ENCODE measurements around the gene DMBX1.

The DMBX1 gene

DNA sequence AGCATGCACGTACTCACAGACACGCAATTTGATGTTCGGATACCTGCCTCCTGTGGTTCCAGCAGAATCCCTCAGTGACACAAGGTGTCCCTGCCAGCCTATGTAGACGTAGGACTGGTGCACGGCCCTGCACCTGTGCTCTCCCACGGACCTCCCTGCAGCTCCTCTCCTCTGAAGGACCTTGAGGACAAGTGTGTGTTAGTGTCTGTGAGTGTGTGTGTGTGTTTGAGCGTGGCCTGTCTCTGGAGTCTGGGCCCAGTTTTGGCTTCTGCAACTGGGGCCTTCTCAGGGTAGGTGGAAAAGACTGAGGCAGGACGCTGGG, 22.5 kb upstream of the DMBX1 start:
- H3K9me3 ChIP-seq (ENCODE audit: control extremely low read depth in 1 of 5, control insufficient read depth in 4 of 5, insufficient read depth in 2 of 5, low read depth in 1 of 5, low read length in 4 of 5), result no peaks in the 10 kb centered on the region
- H3K27me3 ChIP-seq (replicated peaks in 2 of 5; ENCODE audit: control insufficient read depth in 4 of 5, insufficient read depth in 5 of 5, low read length in 4 of 5), result peaks cover 12 to 79% (median 28%) of the 10 kb centered on the region in 5 experiments
- H3K4me1 ChIP-seq (ENCODE audit: control extremely low read depth in 1 of 4, control insufficient read depth in 4 of 4, insufficient read depth in 4 of 4, low read length in 3 of 4), result peaks cover 0 to 9% (median 7%) of the 10 kb centered on the region in 4 experiments
- POLR2A ChIA-PET, result no interaction called here
- CTCF ChIA-PET, result no interaction called here
- no peaks in the 10 kb centered on the region for H3K36me3 ChIP-seq (ENCODE audit: control insufficient read depth in 4 of 4, insufficient read depth in 4 of 4, low read length in 3 of 4)
- H3K4me3 ChIP-seq (ENCODE audit: control insufficient read depth in 1 of 7, extremely low read depth in 1 of 7, insufficient read depth in 4 of 7, low read depth in 2 of 7, low read length in 6 of 7), result peak overlapping the region in 4 of 7 experiments; percentile 32 to 70 (median 64)
- no peak overlapping the region for H3K27ac ChIP-seq (ENCODE audit: insufficient read depth in 1 of 2, low read depth in 1 of 2, low read length in 2 of 2, poor library complexity in 1 of 2, severe bottlenecking in 2 of 2)
- WGBS (ENCODE audit: insufficient coverage), result 50% methylated on average over 6 of the region's 8 CpGs
- DNase-seq, result no peak

DNA sequence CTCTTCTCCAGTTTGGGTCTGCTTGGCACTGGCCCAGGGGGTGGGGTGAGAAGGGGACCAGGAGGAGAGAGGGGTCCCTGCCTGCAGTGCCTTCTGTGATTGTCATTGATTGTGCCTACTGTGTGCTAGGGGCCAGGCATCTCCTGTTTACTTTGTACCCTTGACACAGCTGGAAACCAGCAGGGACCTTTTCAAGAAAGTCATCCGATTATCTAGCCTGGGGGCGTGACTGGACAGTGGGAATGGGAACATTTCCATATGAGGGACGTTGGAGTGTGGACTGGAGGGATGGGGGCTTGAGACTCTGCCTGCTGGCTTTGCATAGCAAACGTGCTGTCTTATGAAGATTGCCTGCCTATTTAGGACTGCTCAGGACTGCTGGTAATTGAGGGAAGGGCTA, 19.8 kb upstream of the DMBX1 start:
- DNase-seq, result no peak
- Histone ChIP-seq H3K36me3 (ENCODE audit: control insufficient read depth in 4 of 4, insufficient read depth in 4 of 4, low read length in 3 of 4) (no peaks in the 10 kb centered on the region), H3K4me3 (ENCODE audit: control insufficient read depth in 1 of 7, extremely low read depth in 1 of 7, insufficient read depth in 4 of 7, low read depth in 2 of 7, low read length in 6 of 7) (no peak overlapping the region), H3K4me1 (ENCODE audit: control extremely low read depth in 1 of 4, control insufficient read depth in 4 of 4, insufficient read depth in 4 of 4, low read length in 3 of 4) (peaks cover 0 to 9% (median 7%) of the 10 kb centered on the region in 4 experiments), H3K9me3 (ENCODE audit: control extremely low read depth in 1 of 5, control insufficient read depth in 4 of 5, insufficient read depth in 2 of 5, low read depth in 1 of 5, low read length in 4 of 5) (no peaks in the 10 kb centered on the region), H3K27me3 (replicated peaks in 2 of 5; ENCODE audit: control insufficient read depth in 4 of 5, insufficient read depth in 5 of 5, low read length in 4 of 5) (peaks cover 12 to 73% (median 22%) of the 10 kb centered on the region in 5 experiments), H3K27ac (ENCODE audit: insufficient read depth in 1 of 2, low read depth in 1 of 2, low read length in 2 of 2, poor library complexity in 1 of 2, severe bottlenecking in 2 of 2) (no peak overlapping the region)
- CTCF ChIA-PET, result no interaction called here
- POLR2A ChIA-PET, result no interaction called here
- 48% methylated on average over 2 of the region's 4 CpGs for WGBS (ENCODE audit: insufficient coverage)

GRCh38 chr1:46471848-46472492, 17.7 kb upstream of the DMBX1 start:
- H3K27ac ChIP-seq (ENCODE audit: insufficient read depth in 1 of 2, low read depth in 1 of 2, low read length in 2 of 2, poor library complexity in 1 of 2, severe bottlenecking in 2 of 2), result no peak overlapping the region
- no peak overlapping the region for H3K4me3 ChIP-seq (ENCODE audit: control insufficient read depth in 1 of 7, extremely low read depth in 1 of 7, insufficient read depth in 4 of 7, low read depth in 2 of 7, low read length in 6 of 7)
- CTCF ChIA-PET, result interaction anchor here (1.4 to 1.5 kb wide), 2 partner anchors 8 to 26 kb away, joined by 3 read pairs; no protein-coding TSS in a partner anchor
- H3K9me3 ChIP-seq (ENCODE audit: control extremely low read depth in 1 of 5, control insufficient read depth in 4 of 5, insufficient read depth in 2 of 5, low read depth in 1 of 5, low read length in 4 of 5), result no peaks in the 10 kb centered on the region
- no peaks in the 10 kb centered on the region for H3K36me3 ChIP-seq (ENCODE audit: control insufficient read depth in 4 of 4, insufficient read depth in 4 of 4, low read length in 3 of 4)
- no peak for DNase-seq
- POLR2A ChIA-PET, result no interaction called here
- H3K27me3 ChIP-seq (replicated peaks in 2 of 5; ENCODE audit: control insufficient read depth in 4 of 5, insufficient read depth in 5 of 5, low read length in 4 of 5), result peaks cover 6 to 66% (median 24%) of the 10 kb centered on the region in 5 experiments
- WGBS (ENCODE audit: insufficient coverage), result 68% methylated on average over 3 of the region's 7 CpGs
- H3K4me1 ChIP-seq (ENCODE audit: control extremely low read depth in 1 of 4, control insufficient read depth in 4 of 4, insufficient read depth in 4 of 4, low read length in 3 of 4), result peaks cover 0 to 2% (median 1%) of the 10 kb centered on the region in 4 experiments

DNA sequence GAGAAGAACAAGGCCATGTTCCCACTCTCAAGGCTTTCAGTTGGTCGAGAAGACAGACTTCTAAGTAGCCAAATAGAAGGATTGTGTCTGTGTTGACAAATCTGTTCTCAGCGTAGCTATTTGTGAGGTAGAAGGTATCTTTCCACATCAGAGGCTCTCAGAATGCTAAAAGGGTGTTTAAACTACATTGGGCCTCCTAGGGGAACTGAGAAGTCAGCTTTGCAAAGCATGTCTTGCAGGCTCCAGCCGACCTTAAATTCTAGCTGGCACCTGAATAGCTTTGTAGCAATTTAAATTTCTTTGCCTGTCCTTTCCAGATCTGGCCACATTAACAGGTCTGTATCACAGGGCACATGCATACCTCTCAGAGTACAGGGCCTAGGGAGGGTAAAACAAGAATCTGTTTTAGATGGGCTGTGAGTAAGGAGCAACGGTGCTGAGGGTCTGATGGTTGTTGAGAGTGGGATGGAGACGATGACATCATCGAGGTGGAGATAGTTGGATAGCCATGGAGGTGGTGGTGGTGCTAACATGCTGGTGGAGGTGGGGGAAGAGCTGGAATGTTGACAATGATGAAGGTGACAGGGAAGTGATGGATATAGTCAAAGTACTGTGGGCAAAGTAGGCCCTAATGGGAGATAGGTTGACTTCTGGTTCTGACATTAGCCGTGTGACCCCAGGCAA, 17.0 kb upstream of the DMBX1 start:
- peaks cover under 1 to 60% (median 21%) of the 10 kb centered on the region in 5 experiments for H3K27me3 ChIP-seq (replicated peaks in 2 of 5; ENCODE audit: control insufficient read depth in 4 of 5, insufficient read depth in 5 of 5, low read length in 4 of 5)
- 80% methylated on average over 6 of the region's 7 CpGs for WGBS (ENCODE audit: insufficient coverage)
- POLR2A ChIA-PET, result no interaction called here

GRCh38 chr1:46473991-46474390, 15.6 kb upstream of the DMBX1 start:
- WGBS (ENCODE audit: insufficient coverage), result 54% methylated on average over 4 of the region's 4 CpGs
- Histone ChIP-seq H3K27me3 (replicated peaks in 2 of 5; ENCODE audit: control insufficient read depth in 4 of 5, insufficient read depth in 5 of 5, low read length in 4 of 5) (peaks cover 0 to 53% (median 24%) of the 10 kb centered on the region in 5 experiments), H3K36me3 (ENCODE audit: control insufficient read depth in 4 of 4, insufficient read depth in 4 of 4, low read length in 3 of 4) (no peaks in the 10 kb centered on the region), H3K9me3 (ENCODE audit: control extremely low read depth in 1 of 5, control insufficient read depth in 4 of 5, insufficient read depth in 2 of 5, low read depth in 1 of 5, low read length in 4 of 5) (no peaks in the 10 kb centered on the region), H3K4me1 (ENCODE audit: control extremely low read depth in 1 of 4, control insufficient read depth in 4 of 4, insufficient read depth in 4 of 4, low read length in 3 of 4) (no peaks in the 10 kb centered on the region), H3K4me3 (ENCODE audit: control insufficient read depth in 1 of 7, extremely low read depth in 1 of 7, insufficient read depth in 4 of 7, low read depth in 2 of 7, low read length in 6 of 7) (no peak overlapping the region), H3K27ac (ENCODE audit: insufficient read depth in 1 of 2, low read depth in 1 of 2, low read length in 2 of 2, poor library complexity in 1 of 2, severe bottlenecking in 2 of 2) (no peak overlapping the region)
- DNase-seq, result no peak
- POLR2A ChIA-PET, result no interaction called here
- CTCF ChIA-PET, result interaction anchor here (1.3 to 1.8 kb wide), 3 partner anchors 12 to 55 kb away, joined by 4 to 8 read pairs (median 4); no protein-coding TSS in a partner anchor

More for the DNA sequence above, 17.0 kb upstream of the DMBX1 start:
- CTCF ChIA-PET, result interaction anchor here (1.4 to 1.8 kb wide), 3 partner anchors 7 to 56 kb away, joined by 3 to 8 read pairs (median 3); no protein-coding TSS in a partner anchor
- H3K4me1 ChIP-seq (ENCODE audit: control extremely low read depth in 1 of 4, control insufficient read depth in 4 of 4, insufficient read depth in 4 of 4, low read length in 3 of 4), result no peaks in the 10 kb centered on the region
- no peak overlapping the region for H3K27ac ChIP-seq (ENCODE audit: insufficient read depth in 1 of 2, low read depth in 1 of 2, low read length in 2 of 2, poor library complexity in 1 of 2, severe bottlenecking in 2 of 2)
- no peak overlapping the region for H3K4me3 ChIP-seq (ENCODE audit: control insufficient read depth in 1 of 7, extremely low read depth in 1 of 7, insufficient read depth in 4 of 7, low read depth in 2 of 7, low read length in 6 of 7)
- DNase-seq, result no peak
- H3K9me3 ChIP-seq (ENCODE audit: control extremely low read depth in 1 of 5, control insufficient read depth in 4 of 5, insufficient read depth in 2 of 5, low read depth in 1 of 5, low read length in 4 of 5), result no peaks in the 10 kb centered on the region
- no peaks in the 10 kb centered on the region for H3K36me3 ChIP-seq (ENCODE audit: control insufficient read depth in 4 of 4, insufficient read depth in 4 of 4, low read length in 3 of 4)

DNA sequence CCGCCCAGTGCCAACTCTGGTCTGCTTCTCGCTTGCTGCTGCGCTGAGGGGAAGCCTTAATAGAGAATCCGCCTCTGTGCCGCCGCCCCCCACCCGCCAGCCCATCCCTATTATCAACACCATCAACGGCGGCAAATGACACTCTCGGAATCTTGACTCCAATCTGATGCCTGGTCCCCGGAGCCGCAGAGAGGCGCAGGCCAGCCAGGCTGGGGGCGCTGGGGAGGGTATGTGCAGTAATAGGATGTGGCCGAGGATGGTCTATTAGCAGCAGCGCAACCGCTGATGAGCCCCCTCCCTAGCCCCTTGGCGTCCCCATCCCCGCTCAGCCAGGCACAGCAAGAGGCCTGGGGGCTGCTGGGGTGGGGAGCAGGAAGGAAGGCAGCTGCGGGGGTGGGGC, 15.1 kb upstream of the DMBX1 start:
- H3K4me3 ChIP-seq (ENCODE audit: control insufficient read depth in 1 of 7, extremely low read depth in 1 of 7, insufficient read depth in 4 of 7, low read depth in 2 of 7, low read length in 6 of 7), result no peak overlapping the region
- no peak overlapping the region for H3K27ac ChIP-seq (ENCODE audit: insufficient read depth in 1 of 2, low read depth in 1 of 2, low read length in 2 of 2, poor library complexity in 1 of 2, severe bottlenecking in 2 of 2)
- H3K9me3 ChIP-seq (ENCODE audit: control extremely low read depth in 1 of 5, control insufficient read depth in 4 of 5, insufficient read depth in 2 of 5, low read depth in 1 of 5, low read length in 4 of 5), result no peaks in the 10 kb centered on the region
- no peak for DNase-seq
- 65% methylated on average over 4 of the region's 20 CpGs for WGBS (ENCODE audit: insufficient coverage)
- no peaks in the 10 kb centered on the region for H3K4me1 ChIP-seq (ENCODE audit: control extremely low read depth in 1 of 4, control insufficient read depth in 4 of 4, insufficient read depth in 4 of 4, low read length in 3 of 4)
- CTCF ChIA-PET, result interaction anchor here (1.3 to 1.8 kb wide), 3 partner anchors 12 to 54 kb away, joined by 4 to 8 read pairs (median 4); no protein-coding TSS in a partner anchor
- POLR2A ChIA-PET, result no interaction called here
- no peaks in the 10 kb centered on the region for H3K36me3 ChIP-seq (ENCODE audit: control insufficient read depth in 4 of 4, insufficient read depth in 4 of 4, low read length in 3 of 4)
- peaks cover 0 to 51% (median 26%) of the 10 kb centered on the region in 5 experiments for H3K27me3 ChIP-seq (replicated peaks in 2 of 5; ENCODE audit: control insufficient read depth in 4 of 5, insufficient read depth in 5 of 5, low read length in 4 of 5)

GRCh38 chr1:46476673-46477072, 13.0 kb upstream of the DMBX1 start:
- H3K4me3 ChIP-seq (ENCODE audit: control insufficient read depth in 1 of 7, extremely low read depth in 1 of 7, insufficient read depth in 4 of 7, low read depth in 2 of 7, low read length in 6 of 7), result no peak overlapping the region
- H3K36me3 ChIP-seq (ENCODE audit: control insufficient read depth in 4 of 4, insufficient read depth in 4 of 4, low read length in 3 of 4), result no peaks in the 10 kb centered on the region
- H3K27me3 ChIP-seq (replicated peaks in 2 of 5; ENCODE audit: control insufficient read depth in 4 of 5, insufficient read depth in 5 of 5, low read length in 4 of 5), result peaks cover 0 to 43% (median 25%) of the 10 kb centered on the region in 5 experiments
- no peaks in the 10 kb centered on the region for H3K9me3 ChIP-seq (ENCODE audit: control extremely low read depth in 1 of 5, control insufficient read depth in 4 of 5, insufficient read depth in 2 of 5, low read depth in 1 of 5, low read length in 4 of 5)
- no peaks in the 10 kb centered on the region for H3K4me1 ChIP-seq (ENCODE audit: control extremely low read depth in 1 of 4, control insufficient read depth in 4 of 4, insufficient read depth in 4 of 4, low read length in 3 of 4)
- no peak overlapping the region for H3K27ac ChIP-seq (ENCODE audit: insufficient read depth in 1 of 2, low read depth in 1 of 2, low read length in 2 of 2, poor library complexity in 1 of 2, severe bottlenecking in 2 of 2)
- POLR2A ChIA-PET, result no interaction called here
- CTCF ChIA-PET, result interaction anchor here (0.8 to 6.7 kb wide), 10 partner anchors 18 to 251 kb away, joined by 3 to 100 read pairs (median 4); a partner anchor contains a TSS
- no peak for DNase-seq
- 100% methylated on average over 1 of the region's 2 CpGs for WGBS (ENCODE audit: insufficient coverage)

Measured in common myeloid progenitor, CD34-positive (primary cell).